Upper lobe of left lung (tissue), 4 donors: Measurements from ENCODE around the gene MVB12B.

ENCODE experiments used
- EP300 ChIP-seq, 4 donors: sonication (generic); formaldehyde crosslinking; IDR thresholded peaks; one replicate each; pipeline ENCODE4 v1.5.1; 2017; ENCODE audit warnings: antibody characterized with exemption in 4 of 4, control low read depth in 2 of 4
- POLR2A ChIP-seq, 4 donors: fragments of 450-650 bp; IDR thresholded peaks; one replicate each; pipeline ENCODE4 v1.5.1; 2016 to 2017; ENCODE audit warnings: antibody characterized with exemption in 4 of 4, mild to moderate bottlenecking in 2 of 4
- POLR2AphosphoS5 ChIP-seq, 2 donors: sonication (generic); formaldehyde crosslinking; IDR thresholded peaks; one replicate each; pipeline ENCODE4 v1.5.1; 2017; ENCODE audit warnings: antibody characterized with exemption in 2 of 2
- TF ChIP-seq, protein P1 (sequence below), 6 experiments: fragments of 450-650 bp in 4 of 6; fragments of 200-600 bp in 2 of 6; sonication (generic) in 2 of 6; IDR thresholded peaks; one replicate each; pipeline ENCODE4 v1.5.1; 2016 to 2019; ENCODE audit warnings: antibody characterized with exemption in 6 of 6

DNA sequence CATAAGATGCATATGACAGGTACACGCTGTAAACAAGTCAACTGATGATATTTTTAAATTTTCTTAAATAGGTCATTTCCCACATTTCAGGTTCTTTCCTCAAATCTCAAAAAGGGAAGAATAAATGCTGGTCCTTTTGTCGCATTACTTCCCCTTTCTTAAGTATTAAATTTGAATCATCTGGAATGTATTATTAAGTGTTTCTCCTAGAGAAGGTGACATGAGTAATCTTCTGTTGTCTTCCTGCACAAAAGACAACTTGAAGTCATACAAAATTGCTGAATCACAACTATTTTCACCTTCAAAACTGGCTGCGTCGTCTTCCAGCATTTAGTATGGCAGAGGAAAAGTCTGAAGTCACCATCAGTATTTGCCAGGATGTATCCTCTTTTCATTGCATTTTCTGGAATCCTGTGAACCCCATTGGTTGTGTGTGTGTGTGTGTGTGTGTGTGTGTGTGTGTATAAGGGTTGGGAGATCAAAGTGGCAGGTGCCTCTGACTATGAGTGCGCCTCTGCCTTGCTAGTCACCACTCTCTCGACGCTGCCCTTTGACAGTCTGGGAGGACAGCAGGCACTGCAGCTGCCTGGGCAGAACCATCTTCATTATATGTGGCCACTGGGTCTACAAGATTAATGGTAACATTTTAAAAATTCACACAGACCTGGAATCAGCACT lies 86.9 kb downstream of the MVB12B start:
- TF ChIP-seq, protein P1, sequence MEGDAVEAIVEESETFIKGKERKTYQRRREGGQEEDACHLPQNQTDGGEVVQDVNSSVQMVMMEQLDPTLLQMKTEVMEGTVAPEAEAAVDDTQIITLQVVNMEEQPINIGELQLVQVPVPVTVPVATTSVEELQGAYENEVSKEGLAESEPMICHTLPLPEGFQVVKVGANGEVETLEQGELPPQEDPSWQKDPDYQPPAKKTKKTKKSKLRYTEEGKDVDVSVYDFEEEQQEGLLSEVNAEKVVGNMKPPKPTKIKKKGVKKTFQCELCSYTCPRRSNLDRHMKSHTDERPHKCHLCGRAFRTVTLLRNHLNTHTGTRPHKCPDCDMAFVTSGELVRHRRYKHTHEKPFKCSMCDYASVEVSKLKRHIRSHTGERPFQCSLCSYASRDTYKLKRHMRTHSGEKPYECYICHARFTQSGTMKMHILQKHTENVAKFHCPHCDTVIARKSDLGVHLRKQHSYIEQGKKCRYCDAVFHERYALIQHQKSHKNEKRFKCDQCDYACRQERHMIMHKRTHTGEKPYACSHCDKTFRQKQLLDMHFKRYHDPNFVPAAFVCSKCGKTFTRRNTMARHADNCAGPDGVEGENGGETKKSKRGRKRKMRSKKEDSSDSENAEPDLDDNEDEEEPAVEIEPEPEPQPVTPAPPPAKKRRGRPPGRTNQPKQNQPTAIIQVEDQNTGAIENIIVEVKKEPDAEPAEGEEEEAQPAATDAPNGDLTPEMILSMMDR (IDR thresholded peaks at IDR 0.05): no peak
- TF ChIP-seq POLR2A (IDR thresholded peaks at IDR 0.05) (no peak), POLR2AphosphoS5 (IDR thresholded peaks at IDR 0.05) (no peak), EP300 (IDR thresholded peaks at IDR 0.05) (no peak)
